HT1080 (cell line): Measurements from ENCODE around the gene GARIN6. TPM values are rescaled to one million over a fixed set of nuclear protein-coding genes. Genes with fewer than 3 reads are reported as not detected.
"Not testable (repeated sequence)": the region's sequence is repeated elsewhere in the genome, so short reads cannot be mapped to it uniquely, and the experiment has no call there.

Experiments used
- DNase-seq: peaks from one replicate; pipeline ENCODE4 v3.0.0-alpha.2; 2015; ENCODE audit warnings: low read depth
- polyA plus RNA-seq, 2 experiments: library from polyadenylated mRNA; depleted of rRNA; stranded (reverse); fragments of >200 nt; gene quantifications; 2 replicates each; pipeline ENCODE4 v1.2.3, GENCODE V29; 2015
- total RNA-seq: library from RNA; depleted of rRNA; stranded (reverse); fragments of >200 nt; shearing (Covaris generic); gene quantifications from 2 replicates; pipeline ENCODE4 v1.2.3, GENCODE V29; 2014; rRNA removed

The GARIN6 gene
- total RNA-seq: not detected in 2 replicates
- polyA plus RNA-seq (2015; cell fraction: cytosol; rRNA removed): not detected in 2 replicates
- polyA plus RNA-seq (2015; cell fraction: nucleus; rRNA removed): not detected in 2 replicates

DNA sequence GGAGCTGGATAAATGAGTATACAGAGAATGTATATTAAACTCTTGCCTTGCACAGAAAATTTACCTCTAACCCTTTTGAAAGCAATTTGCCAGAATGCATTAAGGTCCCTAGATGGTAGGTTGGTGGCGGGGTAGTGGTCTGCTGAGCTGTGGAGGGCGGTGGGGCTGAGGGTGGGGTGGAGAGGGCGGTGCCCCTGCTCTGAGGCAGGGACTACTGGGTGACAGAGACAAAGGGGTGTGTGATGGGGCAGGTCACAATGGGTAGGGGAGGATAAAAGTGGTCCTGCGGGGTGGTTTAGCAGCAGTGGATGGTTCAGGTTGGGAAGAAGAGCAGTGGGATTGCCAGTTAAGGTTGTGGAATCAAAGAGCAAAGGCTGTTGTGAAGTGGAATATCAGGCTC is at the start of gene GARIN6:
GARIN6 (plus strand) TSS at position 301 of the 400 bp plus-strand sequence. CDS start 422 bp downstream, outside the sequence.
- no peak for DNase-seq

DNA sequence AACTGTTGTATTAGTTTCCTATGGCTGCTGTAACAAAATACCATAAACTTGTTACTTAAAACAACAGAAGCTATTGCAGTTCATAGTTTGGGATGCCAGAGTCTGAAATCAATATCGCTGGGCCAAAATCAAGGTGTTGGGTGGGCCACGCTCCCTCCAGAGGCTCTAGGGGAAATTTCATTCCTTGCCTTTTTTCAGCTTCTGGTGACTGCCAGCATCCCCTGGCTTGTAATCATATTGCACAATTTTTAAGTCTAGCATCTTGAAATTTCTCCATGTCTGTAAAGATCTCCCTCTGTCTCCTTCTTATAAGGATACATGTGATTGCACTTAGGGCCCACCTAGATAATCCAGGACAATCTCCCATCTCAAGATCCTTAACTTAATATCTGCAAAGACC is 48.8 kb upstream of the GARIN6 start:
- no peak for DNase-seq

DNA sequence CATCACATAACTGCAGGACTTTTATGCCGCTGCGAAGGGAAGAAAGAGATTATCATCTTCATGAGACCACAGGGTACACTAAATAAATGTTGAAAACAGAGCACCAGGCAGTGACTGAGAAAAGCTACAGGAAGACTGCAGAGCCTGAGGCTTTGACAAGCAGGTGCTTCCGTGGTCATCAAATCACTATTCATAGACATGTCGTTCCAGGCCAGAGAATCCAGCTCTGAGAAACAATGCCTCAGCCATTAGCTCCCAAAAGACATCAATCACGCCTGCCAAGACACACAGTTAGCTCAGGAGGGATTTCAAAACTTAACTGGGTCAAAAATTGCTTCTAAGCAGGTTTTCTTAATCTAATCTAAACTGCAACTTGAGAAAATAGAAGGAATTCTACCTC is 47.2 kb upstream of the GARIN6 start:
- no peak for DNase-seq

DNA sequence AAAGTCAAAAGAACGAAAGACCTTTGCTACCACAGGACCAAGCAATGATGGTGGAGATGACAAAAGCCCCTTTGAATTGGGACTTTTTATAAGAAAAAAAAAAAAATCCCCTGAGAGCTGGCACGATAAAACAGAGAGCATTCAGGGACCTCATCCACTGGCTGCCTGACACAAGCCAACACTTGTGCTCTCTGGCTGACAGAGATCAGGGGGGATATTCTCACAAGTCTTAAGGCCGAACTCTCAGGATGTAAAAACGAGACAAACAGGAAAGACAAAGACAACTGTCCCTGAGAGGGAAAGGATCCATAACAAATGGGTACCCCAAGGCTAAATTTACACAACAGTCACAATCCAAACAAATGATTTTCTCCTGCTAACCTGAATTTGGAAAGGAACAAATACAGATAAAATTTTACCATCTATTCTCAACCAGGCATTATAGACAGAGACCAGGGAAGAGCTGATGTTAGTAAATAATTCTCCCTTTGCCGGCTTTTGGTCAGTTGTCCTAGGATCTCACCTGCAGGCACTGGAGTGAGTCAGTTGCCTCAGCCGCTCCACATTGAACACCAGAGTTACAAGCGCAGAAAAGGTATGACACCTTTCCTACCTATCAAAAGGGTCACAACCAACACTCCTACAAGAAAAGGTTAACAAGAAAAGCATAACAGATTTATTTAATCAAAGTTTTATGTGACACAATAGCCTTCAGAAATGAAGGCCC is 37.9 kb upstream of the GARIN6 start:
- DNase-seq: no peak

DNA sequence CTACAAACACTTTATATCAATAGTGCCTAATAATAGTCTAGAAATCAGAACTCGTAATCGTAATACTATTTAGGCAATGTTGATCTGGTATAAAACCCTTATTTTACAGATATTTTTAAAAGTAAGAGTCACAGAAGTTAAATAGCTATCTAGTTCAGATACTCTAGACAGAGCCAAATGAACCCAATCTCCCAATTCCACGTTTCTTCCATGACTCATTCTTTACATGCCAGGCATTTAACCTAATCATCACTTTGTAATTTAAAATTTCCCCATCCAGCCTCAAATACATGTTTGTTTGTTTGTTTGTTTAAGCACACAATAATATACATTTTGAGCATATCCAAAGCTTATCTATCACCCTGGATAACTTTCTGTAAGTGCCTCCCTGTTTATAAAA is 36.4 kb upstream of the GARIN6 start:
- DNase-seq: no peak

GRCh38 chr12:99611599-99611998 is 36.0 kb upstream of the GARIN6 start:
- DNase-seq: no peak

DNA sequence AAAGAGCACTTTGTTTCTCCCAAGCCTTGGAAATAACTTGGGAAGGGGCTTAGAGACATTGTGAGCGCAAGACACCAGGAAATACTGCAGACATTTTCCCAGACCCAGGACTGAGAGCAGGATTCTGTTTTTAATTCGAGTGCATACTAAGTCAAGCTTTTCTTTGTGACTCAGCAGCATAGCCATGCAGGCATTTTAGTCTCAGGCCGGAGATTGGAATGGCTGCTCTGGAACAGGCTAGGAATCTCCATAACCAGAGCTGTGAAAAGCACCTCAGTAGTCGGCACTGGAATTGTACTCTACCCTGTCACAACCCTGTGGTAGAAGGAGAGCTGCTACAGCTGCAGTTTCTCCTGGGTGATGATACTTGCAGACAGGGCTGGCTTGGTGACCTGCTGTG is 28.9 kb upstream of the GARIN6 start:
- no peak for DNase-seq

GRCh38 chr12:99619389-99620158 is 28.0 kb upstream of the GARIN6 start:
- DNase-seq: peak; percentile 45

- no peak for DNase-seq
Observed at GRCh38 chr12:99620159-99620479, 27.4 kb upstream of the GARIN6 start.

DNA sequence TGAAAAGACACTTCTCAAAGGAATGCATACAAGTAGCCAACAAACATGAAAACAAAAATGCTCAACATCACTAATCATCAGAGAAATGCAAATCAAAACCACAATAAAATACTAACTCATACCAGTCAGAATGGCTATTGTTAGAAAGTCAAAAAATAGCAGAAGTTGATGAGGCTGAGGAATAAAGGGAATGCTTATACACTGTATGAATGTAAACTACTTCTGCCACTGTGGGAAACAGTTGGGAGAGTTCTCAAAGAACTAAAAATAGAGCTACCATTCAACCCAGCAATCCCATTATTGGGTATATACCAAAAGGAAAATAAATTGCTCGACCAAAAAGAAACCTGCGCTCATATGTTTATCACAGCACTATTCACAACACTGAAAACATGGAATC is 23.0 kb upstream of the GARIN6 start:
- DNase-seq: not testable (repeated sequence)

DNA sequence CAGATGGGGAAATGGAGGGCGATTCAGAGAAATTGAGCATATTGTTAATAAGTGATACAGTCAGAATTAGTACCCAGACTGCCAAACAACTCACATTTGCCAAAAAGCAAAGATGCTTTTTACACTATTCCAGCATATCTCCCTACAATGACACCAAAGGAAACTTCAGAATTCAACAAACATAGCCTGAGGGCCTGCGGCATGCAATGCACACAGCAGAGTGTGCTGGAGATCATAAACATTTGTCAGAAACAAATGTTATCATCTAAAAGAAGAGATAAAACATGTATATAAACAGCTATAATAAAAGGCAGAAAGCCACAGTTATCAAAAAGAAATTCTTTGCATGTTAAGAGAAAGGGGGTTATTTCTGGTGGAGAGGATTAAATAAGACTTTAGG is 20.1 kb upstream of the GARIN6 start:
- DNase-seq: no peak

DNA sequence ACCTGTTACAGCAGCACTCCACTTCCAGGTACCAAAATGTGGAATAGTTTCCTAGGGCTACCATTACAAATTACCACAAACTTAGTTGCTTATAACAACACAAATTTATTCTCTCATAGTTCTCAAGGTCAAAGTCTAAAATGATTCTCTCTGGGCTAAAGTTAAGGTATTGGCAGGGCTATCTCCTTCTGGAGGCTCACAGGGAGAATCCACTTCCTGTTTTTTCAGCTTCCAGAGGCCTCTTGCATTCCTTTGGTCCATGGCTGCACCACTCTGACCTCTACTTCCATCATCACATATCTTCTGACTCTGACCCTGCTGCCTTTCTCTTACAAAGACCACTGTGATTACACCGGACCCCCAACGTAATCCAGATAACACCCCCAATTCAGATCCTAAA is 2.9 kb upstream of the GARIN6 start:
- DNase-seq: no peak

GRCh38 chr12:99648183-99648582 is 630 bp downstream of the GARIN6 start:
- no peak for DNase-seq

DNA sequence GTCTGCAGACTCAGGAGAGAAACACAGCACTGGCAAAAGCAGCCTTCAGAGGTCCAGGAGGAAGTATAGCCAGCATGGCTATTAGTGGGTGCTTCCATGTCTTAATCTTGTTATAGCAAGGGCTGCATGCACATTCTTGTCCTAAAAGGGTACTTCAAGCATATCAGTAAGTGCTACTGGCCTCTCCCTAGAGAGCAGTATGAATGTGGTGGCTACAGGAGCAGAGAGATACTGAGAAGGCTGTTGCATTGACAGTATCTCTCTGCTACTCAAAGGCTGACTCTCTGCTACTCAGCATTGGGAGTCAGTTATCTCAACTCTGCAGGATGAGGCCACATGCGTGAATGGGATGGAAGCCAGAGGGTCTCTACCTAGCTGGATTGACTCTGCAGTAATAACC is 2.0 kb downstream of the GARIN6 start:
- DNase-seq: no peak

DNA sequence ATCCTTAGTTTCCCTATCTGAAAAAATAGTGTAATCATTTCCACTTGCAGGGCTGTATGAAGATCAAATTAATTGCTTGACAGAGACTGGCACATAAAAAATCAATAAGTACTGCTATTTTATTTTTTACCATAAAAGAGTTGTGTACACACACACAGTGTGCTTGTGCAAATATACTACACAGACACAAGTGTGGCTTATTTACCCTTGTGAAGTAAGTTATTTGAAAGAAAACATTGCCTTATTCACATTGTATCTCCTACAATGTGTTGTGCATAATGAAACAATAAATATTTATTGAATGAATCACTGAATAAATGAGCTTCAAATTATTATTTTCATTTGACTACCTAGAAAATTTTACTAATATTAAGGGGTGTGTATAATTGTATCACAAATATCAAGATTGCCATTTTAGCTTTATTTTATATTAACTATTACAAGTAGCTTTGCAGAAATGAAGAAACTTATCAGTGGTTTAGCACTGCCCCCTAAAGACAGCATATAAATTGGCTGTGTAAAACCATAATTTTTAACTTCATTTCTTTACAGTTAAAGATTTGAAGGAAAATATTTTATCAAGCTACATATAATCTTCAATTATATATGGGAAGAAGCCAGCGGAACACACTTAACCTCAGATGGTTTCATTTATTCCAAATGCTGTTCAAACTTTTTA is 11.3 kb downstream of the GARIN6 start:
- DNase-seq: no peak

DNA sequence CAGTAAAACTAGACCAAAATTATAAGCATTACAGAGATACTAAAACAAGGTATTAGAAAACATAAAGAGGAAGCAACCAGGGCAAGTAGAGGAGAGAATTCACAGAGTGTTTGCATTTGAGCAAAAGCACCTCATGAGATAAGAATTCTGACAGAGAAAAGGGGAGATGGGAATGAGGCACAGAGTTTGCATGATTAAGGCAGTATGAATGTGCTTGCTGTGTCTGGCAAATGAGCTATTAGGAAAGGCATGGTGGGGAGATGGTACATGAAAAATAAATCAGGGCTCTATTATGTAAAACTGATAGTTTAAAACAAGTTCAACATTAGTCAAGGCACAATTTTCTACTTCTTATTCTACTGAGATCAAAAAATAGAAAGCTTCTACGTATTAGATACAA is 23.1 kb downstream of the GARIN6 start:
- no peak for DNase-seq

DNA sequence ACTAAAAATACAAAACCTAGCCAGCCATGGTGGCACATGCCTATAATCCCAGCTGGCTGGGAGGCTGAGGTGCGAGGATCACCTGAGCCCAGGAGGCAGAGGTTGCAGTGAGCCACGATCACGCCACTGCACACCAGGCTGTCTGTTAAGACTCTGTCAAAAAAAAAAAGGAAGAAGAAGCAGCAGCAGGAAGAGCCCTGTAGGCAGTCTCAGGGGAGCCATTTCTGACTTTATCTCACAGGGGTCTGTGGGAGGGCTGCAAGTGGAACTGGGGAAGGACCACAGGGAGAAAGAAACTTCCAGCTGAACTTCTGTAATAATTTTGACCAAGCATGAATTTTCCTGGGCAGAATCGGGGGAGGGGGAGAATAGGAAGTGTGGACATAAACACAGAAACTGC is 32.7 kb downstream of the GARIN6 start:
- no peak for DNase-seq

- no peak for DNase-seq
Observed at GRCh38 chr12:99686142-99686541, 38.6 kb downstream of the GARIN6 start.

DNA sequence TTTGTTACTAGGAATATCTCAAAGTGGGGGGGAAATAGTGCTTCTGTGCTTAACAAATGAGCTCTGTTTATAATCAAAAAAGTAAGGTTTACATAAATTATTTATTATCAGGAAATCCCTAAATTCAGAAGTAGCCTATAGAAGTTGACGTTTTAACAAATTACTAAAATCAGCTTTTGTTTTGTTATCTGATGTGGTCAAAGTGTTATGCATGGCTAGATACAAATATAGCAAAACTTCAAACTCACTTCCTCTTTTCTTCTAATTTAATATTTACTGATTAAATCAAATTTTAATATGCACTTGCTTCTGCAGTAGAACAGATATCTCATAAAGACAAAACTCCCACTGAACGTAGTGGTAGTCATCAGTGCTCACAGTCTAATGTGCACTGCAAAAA is 47.5 kb downstream of the GARIN6 start:
- DNase-seq: no peak
